GM21717 (cell line): Measurements from ENCODE around the gene SLC17A2.
"Not testable (repeated sequence)": the region's sequence is repeated elsewhere in the genome, so short reads cannot be mapped to it uniquely, and the experiment has no call there.

Source experiments
- ATAC-seq: cut with Tn5 transposase; IDR thresholded peaks from one replicate; pipeline ENCODE4 v1.9.1; 2021; ENCODE audit warnings: mild to moderate bottlenecking, moderate library complexity; ENCODE audit not compliant: unreplicated experiment

Gene SLC17A2

DNA sequence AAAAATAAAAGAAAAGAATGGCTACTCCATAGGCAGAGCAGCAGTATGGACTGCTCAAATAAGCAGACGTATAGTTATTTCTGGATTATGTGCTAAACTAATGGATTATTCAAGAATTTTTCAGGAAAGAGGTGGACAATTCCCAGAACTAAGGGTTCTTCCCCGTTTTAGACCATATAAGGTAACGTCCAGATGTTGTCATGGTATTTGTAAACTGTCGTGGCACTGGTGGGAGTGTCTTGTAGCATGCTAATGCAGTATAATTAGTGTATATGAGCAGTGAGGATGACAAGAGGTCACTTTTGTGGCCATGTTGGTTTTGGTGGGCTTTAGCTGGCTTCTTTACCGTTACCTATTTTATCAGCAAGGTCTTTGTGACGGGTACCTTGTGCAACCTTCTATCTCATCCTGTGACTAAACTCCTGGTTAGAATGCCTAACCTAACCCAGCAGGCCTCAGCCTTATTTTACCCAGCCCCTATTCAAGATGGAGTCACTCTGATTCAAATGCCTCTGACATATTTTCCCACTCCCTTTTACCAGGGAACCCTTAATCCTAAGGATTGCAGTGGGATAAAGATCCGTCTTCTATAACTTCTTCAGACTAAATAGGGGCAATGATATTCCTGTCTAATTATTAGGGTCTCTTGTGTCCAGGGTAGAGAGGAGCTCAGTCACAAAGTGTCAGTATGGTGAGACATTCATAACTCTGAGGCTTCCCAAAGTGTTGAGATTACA is 21.0 kb upstream of the SLC17A2 start:
- no peak for ATAC-seq

DNA sequence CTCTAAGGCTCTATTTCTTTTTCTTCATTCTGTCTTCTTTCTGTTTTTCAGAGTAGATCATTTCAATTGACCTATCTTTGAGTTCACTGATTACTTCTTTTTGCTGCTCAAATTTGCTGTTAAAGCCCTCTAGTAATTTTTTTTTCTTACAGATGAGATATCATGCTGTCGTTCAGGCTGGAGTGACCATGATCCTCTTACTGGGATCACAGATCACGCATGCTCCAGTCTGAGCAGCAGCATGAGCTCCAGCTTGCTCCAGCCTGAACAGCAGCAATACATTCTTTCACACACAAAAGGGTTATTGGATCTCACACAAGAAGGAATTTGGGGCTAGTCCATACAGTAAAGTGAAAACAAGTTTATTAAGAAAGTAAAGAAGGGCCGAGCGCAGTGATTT is 19.8 kb upstream of the SLC17A2 start:
- ATAC-seq = no peak

GRCh38 chr6:25949695-25950094 is 19.2 kb upstream of the SLC17A2 start:
- no peak for ATAC-seq

DNA sequence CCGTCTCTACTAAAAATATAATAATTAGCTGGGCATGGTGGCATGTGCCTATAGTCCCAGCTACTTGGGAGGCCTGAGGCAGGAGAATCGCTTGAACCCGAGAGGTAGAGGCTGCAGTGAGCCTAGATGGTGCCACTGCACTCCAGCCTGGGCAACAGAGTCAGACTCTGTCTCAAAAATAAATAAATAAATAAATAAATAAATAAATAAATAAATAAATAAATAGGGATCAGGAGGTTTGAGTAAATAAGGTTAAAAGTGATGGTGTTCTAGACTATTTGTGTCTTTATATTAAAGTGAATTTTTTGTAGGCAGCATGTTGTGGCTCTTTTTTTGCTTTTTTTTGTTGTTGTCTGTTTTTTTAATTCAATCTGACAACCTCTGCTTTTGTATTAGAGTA is 17.0 kb upstream of the SLC17A2 start:
- not testable (repeated sequence) for ATAC-seq

DNA sequence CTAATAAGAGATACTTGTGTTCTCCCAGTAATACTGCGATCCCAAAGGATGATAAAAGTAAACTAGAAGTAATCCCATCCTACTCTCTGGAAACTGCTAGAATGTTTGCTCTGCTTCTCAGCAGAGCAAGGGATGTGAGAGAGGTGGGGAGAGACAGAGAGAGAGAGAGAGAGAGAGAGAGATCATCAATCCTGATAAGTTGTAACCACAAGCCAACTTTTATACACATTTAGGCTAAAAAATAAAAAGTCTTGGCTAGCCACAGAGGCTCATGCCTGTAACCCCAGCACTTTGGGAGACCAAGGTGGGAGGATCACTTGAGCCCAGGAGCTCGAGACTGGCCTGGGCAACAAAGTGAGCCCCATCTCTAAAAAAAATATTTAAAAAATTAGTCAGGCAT is 16.1 kb upstream of the SLC17A2 start:
- ATAC-seq = no peak

- ATAC-seq = not testable (repeated sequence)
Measured at GRCh38 chr6:25945738-25946137, 15.2 kb upstream of the SLC17A2 start.

DNA sequence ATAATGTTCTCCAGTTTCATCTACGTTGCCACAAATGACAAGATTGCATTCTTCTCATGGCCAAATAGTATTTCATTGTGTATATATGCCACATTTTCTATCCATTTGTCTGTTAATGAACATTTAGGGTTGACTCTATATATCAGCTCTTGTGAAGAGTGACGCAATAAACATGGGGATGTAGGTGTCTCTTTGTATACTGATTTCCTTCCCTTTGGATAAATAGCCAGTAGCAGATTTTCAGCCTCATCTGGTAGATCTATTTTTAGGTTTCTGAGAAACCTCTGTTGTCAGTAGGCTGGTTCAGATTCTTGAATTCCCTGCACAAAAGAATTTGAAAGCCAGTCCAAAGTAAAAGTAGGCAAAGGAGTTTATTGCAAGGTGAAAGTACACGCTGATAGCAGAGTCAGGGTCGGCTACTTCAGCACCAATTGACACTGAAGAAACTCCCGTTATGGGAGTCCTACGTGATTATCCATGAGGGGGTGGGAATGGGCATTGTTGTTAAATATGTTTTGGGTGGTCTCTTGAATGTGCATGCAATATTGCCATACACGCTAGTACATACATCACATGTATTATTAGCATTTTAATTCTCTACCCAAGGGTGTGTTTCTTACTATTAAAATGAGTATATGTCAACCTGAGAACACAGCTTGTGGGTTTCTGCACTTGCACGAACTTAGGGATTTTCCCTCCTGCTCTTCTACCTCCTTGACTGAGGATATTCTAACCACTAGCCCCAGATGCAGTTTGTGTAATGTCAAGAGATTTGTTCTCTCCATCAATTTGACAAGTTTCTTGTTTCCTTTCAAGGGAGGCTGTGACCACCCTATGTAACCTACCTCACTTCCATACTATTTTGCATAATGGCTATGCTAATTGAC is 14.4 kb upstream of the SLC17A2 start:
- peak; percentile 97 for ATAC-seq

GRCh38 chr6:25943887-25944286 is 13.4 kb upstream of the SLC17A2 start:
- no peak for ATAC-seq

GRCh38 chr6:25942561-25943147 is 12.2 kb upstream of the SLC17A2 start:
- ATAC-seq = no peak

DNA sequence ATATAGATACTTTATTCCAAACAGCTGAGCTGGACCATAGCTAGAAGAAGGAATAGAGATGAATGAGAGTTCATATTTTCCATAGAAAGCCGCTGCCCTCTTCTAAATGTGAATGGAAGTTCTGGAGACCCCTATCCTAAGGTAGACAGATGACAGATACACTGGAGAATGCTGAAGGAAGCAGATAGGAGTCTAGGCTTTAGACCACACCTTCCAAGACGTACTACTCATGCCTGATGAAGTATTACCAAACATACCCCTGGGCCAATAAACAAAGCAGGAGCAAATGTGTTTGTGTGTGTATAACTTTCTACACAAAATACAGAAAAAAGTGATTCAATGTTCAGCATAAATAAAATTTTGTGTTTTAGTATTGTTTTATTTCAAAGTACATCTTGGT is 9.1 kb upstream of the SLC17A2 start:
- no peak for ATAC-seq

DNA sequence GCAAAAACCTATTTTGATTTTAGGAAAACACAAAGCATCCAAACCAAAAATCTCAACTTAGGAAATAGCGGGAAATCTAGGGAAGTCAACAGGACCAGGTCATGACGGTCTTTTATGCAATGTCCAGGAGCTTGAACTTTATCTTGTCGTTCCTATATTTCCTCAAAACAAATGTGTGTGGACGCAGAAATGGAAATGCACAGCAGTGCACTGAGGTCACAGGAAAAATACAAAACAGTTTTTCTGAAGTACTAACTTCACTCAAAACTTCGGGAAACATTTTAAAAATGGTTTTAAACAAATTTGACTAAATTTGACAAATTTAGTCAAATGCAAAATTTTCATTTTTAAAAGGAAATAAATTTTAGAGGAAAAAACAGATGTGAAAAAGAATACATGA is 5.5 kb upstream of the SLC17A2 start:
- no peak for ATAC-seq

GRCh38 chr6:25934735-25935313 is 4.3 kb upstream of the SLC17A2 start:
- ATAC-seq = no peak

DNA sequence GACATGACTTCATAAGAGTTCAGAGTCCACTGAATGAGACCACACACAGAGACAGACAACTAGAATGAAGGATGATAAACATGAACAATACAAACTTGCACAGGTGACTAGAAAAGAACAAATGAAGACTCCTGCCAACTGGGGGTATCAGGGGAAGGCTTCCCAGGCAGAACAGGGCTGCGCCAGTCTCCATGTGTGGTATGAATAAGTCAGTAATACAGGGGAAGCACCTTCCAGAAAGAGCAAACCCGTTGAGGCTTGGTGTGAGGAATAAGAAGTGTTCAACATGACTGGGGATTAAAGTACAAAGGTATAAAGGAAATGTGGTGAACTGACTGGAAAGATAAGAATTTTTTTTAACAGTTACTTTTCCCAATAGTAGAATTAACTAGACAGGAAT is 3.7 kb upstream of the SLC17A2 start:
- ATAC-seq = no peak

DNA sequence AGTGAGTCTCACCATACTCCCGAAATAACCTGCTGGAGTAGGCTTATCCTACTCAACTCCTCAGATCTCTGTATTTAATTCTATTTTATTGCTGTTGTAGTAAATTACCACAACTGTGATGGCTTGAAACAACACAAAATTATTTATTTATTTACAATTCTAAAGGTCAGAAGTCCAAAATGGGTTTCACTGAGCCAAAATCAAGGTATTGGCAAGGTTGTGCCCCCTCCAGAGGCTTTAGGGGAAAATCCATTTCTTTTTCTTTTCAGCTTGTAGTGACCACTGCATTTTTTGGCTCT is 869 bp upstream of the SLC17A2 start:
- no peak for ATAC-seq

- ATAC-seq = not testable (repeated sequence)
Measured at GRCh38 chr6:25929785-25930184, 706 bp downstream of the SLC17A2 start.

DNA sequence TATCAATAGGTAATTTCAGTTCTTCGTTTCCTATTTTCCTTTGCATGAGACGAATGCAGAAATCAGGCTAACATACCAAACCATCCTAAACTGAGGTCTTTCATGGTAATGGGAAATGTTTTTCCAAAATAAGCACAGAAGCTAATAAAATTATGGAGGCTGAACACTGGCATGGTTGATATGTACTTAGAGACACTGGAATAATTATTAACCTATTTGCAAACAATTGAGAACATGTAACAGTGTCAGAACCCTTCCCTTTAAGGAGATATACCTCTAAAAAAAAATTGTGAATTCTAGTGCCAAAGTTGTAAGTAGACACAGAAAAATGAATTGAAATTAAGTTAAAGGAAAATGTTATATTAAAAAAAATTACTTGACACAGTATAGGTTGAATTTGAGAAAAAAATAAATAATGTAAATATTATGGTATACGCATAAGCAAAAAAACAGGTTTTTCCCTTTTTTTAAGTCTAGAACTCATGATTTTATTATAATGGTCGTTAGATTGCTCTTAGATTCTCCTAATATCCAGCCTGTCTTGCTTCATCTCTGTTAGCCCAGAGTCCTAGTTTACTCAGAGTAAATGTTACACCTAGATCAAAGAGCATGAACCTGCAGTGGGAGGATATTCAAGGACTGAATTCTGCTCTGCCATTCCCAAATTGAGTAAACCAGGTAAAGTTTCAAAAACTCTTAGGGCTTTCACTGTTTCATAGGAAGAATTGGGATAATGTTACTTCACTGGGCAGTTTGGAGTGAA is 1.7 kb downstream of the SLC17A2 start:
- no peak for ATAC-seq

DNA sequence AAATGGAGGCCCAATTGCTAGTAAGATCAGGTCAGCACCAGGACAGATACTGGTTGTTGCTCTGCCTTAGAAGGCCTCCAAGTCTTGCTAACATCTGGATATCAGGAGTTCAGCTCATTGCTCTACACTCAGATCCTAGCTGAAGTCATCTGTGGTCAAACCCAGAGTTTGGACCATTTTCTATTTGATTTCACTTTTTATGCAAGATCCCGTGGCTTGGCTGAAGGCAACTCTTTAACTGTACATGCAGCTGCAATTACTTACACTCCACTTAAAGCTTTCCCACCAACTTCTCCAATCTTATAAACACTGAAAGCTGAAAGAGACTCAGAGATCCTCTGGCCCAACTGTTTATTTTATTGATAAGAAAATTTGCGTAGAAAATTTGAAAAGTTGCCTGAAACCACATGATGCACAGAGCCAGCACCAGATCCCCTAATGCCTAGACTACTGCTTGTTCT is 2.7 kb downstream of the SLC17A2 start:
- no peak for ATAC-seq

- ATAC-seq = no peak
Measured at GRCh38 chr6:25927178-25927577, 3.3 kb downstream of the SLC17A2 start.

DNA sequence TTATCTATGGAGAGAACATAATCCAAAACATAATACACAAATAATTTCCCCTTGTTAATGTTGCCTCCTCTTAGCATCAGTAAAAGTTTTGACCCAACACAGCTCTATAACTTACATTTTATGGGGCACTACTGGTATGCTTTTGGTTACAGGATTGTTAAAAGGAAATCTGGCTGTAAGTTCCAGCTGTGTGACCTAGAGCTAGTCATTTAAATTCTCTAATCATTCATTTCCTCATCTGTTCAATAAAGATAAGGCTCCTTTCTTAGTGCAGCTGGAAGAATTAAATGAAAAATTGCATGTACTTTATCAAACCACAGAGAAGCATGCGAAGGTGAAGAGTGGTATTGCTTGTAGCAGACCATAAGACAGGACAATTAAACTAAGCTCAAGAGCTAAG is 4.6 kb downstream of the SLC17A2 start:
- no peak for ATAC-seq

GRCh38 chr6:25922301-25922700 is 8.2 kb downstream of the SLC17A2 start:
- no peak for ATAC-seq
